ENCODE measurements around the gene ISG20.

ISG20 gene

DNA sequence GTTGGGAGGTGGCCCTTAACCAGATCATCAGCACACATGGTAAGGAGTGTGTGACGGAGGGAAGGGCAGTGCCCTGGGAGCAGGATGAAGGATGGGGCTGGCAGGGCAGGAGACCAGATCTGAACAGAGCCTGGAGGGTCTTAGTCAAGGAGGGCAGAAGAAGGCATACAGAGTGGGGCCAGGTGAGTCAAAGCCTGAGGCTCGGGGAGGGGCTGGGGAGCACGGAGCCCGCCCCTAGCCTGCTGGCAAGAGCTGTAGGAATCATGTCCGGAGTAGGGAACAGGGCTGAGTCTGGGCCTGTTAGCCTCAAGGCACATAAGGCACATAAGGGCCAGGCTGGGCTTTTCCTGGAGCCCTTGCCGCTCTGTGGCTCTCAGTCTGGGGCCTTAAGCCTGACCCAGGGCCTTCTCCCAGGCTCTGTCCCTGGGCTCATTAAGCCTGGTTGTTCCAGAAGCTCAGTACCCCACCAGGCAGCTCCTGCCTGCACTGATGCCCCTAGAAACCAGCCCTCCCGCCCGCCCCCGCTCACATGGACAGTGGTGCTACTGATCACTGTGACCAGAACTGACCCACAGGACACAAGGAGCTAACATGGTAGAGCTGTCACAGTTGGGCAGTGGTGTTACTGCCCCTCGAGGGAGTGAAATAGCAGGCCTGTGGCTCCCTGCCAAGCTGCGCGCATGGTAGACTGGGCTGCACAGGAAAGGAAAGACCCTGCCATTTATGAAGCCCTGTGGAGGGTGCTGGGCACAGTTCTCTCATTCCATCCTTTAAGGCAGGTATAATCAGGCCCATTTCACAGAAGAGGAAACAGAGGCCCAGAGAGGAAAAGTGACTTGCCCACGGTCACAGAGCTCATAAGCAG is 14.6 kb downstream of the ISG20 start:
- no peak for DNase-seq (ENCODE audit: low read depth)

GRCh38 chr15:88654430-88655102 is 15.8 kb downstream of the ISG20 start:
- DNase-seq (ENCODE audit: low read depth) = no peak

GRCh38 chr15:88655103-88655553 is 16.3 kb downstream of the ISG20 start:
- DNase-seq (ENCODE audit: low read depth) = no peak

DNA sequence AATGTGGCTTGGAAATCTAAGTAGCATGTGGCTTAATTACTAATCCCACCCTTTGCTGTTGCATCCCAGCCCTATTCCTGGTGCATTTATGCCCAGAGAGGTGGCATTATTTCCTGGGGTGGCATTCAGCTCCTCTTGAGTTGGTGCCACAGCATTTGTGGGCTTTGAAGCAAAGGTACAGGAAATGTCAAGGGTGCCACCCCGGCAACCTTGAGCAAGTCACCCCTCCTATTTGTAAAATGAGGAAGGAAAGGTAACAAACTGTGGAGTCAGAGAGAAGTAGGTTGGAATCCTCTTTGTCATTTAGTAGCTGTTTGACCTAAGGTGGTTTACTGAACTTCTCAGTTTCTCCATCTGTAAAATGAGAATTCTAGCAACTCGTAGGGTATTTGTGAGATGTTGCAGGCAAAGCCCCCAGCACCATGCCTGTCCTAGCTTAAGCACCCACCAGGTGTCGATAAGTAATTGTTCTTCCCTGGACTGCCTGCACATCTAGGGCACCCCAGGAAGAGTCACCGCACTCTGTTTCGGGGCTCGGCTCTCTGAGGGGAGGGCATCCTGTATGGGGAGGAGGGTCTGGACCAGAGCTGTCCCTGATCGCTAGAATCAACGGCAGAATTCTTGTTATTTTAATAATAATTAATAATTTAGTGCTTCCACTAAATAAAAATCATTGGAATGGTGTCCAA is 17.1 kb downstream of the ISG20 start:
- no peak for DNase-seq (ENCODE audit: low read depth)

DNA sequence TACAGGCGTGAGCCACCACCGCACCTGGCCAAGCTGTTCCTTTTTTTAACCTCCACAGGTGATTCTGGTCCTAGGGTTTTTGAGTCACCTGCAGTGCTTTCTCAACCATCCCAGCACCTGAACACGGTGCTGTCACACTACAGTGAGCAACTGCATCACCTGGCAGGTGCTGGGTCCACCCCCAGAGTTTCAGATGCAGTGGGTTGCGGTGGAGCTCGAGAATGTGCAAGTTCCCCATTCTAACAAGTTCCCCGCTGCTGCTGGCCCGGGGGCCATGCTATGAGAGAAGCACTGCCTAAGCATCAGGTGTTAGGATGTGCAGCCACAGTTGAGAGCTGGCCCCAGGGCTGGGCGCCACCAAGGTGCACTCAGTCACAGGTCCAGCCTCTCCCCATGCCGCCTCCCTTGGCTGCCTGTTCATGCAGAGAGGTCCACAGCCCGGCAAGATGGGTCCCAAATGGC is 18.0 kb downstream of the ISG20 start:
- no peak for DNase-seq (ENCODE audit: low read depth)

GRCh38 chr15:88657326-88658069 is 18.7 kb downstream of the ISG20 start:
- no peak for DNase-seq (ENCODE audit: low read depth)

DNA sequence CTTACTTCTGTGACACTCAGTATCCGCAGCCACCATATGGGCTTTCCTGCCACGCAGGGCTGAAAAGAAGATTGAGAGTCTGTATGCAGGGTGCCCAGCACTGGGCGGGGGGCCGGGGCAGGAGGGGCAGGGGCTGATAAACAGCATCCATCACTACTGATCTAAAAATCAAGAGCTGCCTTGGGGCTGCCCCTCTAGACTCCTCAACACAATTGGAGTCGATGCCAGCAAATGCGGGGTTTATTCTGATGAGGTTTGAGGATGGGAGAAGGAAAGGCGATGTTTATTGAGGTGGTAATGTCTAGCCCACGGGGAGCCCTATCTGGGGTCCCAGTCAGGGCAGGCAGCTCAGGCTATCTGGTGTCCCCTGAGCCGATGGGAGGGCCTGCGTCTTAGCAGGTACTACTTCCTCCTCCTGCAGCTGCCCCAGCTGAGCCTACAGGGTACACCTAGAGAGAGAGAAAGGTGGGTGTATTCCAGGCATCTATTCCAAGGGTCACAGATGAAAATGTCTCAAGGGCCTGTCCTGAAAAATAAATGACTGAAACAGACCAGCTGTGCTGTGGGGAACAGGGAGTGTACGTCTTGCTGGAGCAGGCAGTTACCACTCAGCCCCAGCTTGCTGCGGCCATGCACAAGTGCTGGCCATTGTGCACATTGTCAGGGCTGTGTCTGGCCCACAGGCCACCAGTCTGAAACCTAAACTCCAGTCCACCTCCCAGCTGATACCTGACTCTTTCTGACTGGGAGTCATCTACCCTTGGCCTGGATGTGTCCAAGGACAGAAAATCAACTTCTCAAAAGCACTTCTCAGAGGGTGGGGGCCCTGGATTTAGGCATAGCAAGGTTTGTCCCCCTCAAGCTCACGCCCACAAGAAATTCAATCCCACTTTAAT is 19.5 kb downstream of the ISG20 start:
- no peak for DNase-seq (ENCODE audit: low read depth)

DNA sequence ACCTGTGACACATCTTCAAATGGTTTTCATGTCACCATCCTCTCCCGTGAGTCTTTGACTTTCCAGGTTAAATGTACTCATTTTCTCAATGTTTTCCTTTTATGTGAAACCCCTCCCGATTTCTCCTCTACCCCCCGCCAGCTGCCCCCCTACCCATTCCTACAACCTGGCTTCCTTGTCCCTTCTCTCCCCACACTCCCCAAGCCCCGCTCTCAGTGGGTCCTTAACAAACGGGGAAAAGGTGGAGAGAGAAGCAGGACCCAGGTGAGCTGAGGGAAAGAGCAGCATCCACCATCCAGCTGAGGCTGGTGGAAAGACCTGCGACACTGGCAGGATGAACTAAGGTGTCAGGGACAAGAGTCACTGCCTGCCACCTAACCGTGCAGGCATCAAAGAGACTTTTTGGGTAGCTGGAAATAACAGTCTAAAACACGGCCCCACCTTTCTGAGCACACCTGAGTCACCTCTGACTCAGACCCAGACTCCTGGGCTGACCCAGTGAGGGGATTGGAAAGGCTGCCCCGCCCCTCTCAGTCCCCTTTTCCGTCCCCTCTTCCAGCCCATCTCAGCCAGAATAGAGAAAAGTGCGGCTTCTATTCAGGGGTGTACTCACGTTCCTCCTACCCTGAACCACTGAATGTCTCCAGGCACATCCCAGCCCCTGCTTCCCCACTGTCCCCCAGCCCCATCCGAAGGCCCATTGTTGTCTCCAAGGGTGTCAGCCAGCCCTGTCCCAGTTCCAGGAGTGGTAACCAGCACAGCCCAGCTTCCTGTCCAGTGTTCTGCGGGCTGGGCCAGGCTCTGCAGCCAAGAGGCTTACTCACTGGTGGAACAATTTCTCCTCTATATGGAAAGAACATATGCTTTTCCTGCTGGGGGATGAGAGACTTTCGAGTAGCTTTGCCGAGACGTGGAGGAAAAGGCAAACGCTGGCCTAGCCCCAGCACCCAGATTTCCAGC is 20.4 kb downstream of the ISG20 start:
- no peak for DNase-seq (ENCODE audit: low read depth)

DNA sequence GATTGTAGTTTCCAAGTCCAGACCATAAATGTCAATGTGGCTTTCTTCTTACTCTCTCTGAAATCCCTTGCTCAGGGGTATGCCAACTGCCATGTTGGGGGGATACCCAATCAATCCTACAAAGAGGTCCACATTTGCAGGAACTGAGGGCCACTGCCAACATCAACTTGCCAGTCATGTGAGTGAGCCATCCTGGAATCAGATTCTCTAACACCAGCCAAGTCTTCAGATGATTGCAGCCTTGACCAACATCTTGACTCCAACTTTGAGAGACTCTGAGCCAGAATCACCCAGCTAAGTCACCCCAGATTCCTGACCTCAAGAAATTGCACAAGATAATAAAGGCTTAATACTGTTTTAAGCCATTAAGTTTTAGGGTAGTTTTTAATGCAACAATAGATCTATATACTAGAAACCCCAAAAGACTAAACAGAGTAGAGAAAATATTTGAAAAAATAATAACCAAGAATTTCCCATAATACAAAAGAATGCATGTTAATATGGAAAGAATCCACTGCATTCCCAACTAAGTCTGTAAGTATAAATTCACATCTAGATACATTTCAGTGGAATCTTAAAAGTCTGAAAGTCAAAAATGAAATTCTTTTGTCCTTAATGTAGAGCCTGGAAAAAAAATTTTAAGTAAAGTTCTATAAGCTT is 22.4 kb downstream of the ISG20 start:
- no peak for DNase-seq (ENCODE audit: low read depth)

DNA sequence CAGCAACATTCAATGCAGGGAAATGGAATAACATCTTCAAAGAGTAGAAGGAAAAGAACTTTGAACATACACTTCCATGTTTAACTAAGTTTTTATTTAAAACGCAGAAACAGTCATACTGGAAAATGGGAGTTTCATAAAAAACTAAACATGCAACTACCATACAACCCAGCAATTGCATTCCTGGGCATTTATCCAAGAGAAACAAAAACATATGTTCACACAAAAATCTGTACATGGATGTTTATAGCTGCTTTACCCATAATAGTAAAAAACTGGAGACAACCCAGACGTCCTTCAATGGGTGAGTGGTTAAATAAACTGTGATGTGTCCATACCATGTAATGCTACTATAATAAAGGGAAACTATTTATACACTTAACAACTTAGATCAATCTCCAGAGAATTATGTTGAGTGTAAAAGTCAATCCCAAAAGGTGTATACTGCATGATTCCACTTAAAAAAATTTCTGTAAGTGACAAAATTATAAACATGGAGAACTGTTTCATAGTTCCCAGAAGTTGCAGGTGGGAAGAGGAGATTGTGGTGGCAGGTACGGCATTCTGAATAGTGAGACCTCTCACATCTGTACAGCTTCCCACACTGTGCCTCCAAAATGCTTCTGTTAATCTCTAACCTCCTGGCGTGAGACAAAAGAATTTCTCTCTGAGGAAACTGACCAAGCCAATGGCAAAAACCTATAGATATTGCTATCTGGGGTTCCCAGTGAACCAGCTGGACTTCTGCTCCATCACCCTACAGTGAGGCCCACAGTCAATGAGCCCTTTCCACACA is 23.1 kb downstream of the ISG20 start:
- DNase-seq (ENCODE audit: low read depth) = no peak

DNA sequence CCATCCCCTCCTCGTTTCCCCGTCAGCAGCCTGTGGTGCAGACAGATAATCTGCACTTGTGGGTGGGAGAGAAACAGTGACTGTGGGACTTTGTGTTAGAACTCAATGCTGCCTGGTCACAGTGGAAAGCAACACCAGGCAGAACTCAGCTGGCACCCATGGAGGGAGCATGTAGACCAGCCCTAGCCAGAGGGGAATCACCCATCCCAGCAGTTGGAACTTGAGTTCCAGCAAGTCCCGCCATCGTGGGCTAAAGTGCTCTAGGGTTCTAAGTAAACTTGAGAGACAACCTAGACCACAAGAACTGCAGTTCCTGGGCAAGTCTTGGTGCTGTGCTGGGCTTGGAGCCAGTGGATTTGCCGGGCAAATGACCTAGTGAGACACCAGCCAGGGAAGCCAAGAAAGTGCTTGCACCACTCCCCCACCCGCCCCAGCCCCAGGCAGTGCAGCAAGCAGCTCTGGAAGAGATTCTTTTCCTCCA is 24.4 kb downstream of the ISG20 start:
- DNase-seq (ENCODE audit: low read depth) = no peak

- no peak for DNase-seq (ENCODE audit: low read depth)
These were observed 25.4 kb downstream of the ISG20 start for GRCh38 chr15:88664151-88664778.

DNA sequence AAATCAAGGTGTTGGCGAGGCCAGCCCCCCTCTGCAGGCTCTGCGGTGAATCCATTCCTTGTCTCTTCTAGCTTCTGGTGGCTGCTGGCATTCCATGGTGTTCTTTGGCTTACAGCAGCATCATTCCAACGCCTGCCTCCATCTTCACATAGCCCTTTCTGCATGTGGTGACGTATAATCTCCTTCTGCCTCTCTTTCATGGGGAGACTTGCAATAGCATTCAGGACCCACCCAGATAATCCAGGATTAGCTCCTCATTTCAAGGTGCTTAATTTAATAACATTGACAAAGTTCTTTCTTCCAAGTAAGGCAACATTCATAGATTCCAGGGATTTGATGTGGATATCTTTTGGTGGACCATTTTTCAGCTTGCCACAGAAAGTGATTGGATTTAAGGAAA is 35.8 kb downstream of the ISG20 start:
- no peak for DNase-seq (ENCODE audit: low read depth)

- DNase-seq (ENCODE audit: low read depth) = no peak
These were observed 39.9 kb downstream of the ISG20 start for GRCh38 chr15:88678755-88679154.

- no peak for DNase-seq (ENCODE audit: low read depth)
These were observed 41.6 kb downstream of the ISG20 start for GRCh38 chr15:88680241-88681001.

GRCh38 chr15:88681610-88682221 is 42.9 kb downstream of the ISG20 start:
- DNase-seq (ENCODE audit: low read depth) = no peak

GRCh38 chr15:88684345-88684744 is 45.5 kb downstream of the ISG20 start:
- no peak for DNase-seq (ENCODE audit: low read depth)
